Muscle of back (tissue), 11 donors: Measurements from ENCODE around the gene SRPK3. TPM values are rescaled to one million over a fixed set of nuclear protein-coding genes. Genes with fewer than 3 reads are reported as not detected.

Experiments used
- DNase-seq, 3 donors: peaks; one replicate each; pipeline versions ENCODE4 v3.0.0 to v3.0.0-alpha.2; 2013
- polyA plus RNA-seq, 10 donors: library from polyadenylated mRNA; unstranded; fragments of 120-200 nt; gene quantifications; one replicate each; pipeline ENCODE4 v1.2.1, GENCODE V29; 2013; ENCODE audit not compliant: insufficient read length in 10 of 10

Gene SRPK3
- polyA plus RNA-seq, 10 donors: 116 to 277 (median 198) TPM

DNA sequence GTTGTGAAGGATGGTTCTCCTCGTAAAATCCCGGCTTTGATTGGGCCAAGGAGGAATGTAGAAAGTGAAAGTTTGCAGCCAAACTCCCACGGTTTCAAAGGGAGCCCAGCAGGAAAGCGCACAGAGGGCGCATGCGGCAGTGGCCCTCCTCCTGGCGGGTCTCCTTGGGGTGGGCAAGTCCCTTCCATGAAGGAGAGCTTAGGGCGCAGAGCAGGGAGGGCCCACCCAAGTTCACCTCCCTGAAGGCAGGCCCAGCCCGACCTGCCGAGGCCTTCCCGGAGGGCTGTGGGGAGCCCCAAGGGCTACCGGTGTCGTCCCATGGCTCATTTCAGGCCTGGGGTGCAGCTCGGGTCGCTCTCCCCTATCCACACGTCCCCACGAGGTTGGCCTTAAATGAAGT is 47.5 kb downstream of the SRPK3 start:
- DNase-seq: no peak

- DNase-seq: peak in 1 of 3 donors; percentile 5
These were observed 48.1 kb downstream of the SRPK3 start for GRCh38 chrX:153828723-153829548.

DNA sequence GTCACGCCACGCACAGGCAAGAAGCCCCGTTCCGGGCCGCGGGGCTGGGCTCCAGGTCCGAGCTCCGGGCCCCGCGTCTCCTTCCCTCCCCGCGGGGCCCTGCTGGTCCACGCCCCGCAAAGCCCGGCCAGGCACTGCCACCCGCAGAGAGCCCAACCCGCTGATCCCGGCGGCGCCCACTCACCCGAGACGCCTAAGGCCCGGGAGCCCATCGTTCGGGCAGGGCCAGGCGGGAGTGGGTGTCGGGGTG is 48.6 kb downstream of the SRPK3 start:
- no peak for DNase-seq

- peak in 1 of 3 donors; percentile 28 for DNase-seq
These were observed 49.2 kb downstream of the SRPK3 start, which contains the start of gene PDZD4 for GRCh38 chrX:153829799-153830639. Gene PDZD4, minus strand, starts transcription at chrX:153830544. Its CDS starts 246 bp downstream, at chrX:153830298.

- DNase-seq: no peak
These were observed 50.0 kb downstream of the SRPK3 start for GRCh38 chrX:153830640-153831428.

DNA sequence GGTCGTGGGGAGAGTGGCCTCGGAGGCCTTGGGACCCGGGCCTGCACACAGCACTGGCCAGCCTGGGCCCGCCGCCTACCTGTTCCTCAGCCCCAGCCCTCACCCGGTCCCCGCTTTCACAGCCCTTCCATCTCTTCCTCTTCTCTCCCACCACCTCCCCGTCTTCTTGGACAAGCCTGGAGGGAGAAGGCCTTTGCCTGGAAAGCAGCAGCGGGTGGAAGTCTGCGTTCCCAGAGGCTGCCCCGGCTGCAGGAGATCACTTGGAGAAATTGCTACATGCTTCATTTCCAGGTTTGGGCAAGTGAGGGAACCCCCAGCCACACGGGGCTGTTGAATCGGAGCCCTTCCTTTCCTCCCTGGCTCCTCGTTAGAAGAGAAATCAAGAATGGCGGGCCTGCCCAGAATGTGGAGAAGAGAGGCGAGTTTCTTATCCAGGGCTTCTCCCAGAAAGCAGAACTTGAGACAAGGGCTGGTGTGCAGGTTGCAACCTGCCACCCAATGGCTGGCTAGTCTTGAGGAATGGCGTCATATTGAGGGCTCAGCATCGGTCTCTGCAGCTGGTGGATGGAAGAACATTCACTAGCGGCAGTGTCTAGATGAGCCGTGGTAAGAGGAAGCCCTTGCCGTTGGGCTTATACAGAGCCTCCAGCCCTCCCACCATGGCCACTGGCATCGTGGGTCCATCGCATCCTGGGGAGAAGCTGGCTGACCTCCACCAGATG is 50.7 kb downstream of the SRPK3 start:
- no peak for DNase-seq

- no peak for DNase-seq
These were observed 51.9 kb downstream of the SRPK3 start for GRCh38 chrX:153832728-153833127.

Other genes with a start within 250 kb of the SRPK3 start
- 10 to 100 TPM; 10.5 to 14.4 (median 11.9) TPM for gene CCNQ, start 181.9 kb upstream of the SRPK3 start, polyA plus RNA-seq
- under 1 TPM in 9 of 10 donors, not detected in 1; 0.07 to 0.34 (median 0.19) TPM for gene DUSP9, start 133.8 kb upstream of the SRPK3 start, polyA plus RNA-seq
- gene PNCK, start 107.2 kb upstream of the SRPK3 start, polyA plus RNA-seq: 1 to 10 TPM; 2.9 to 7.8 (median 5.1) TPM
- 10 to 100 TPM; 22.4 to 41.9 (median 35.3) TPM for gene SLC6A8, start 93.1 kb upstream of the SRPK3 start, polyA plus RNA-seq
- gene BCAP31, start 56.7 kb upstream of the SRPK3 start, polyA plus RNA-seq: 10 to 100 TPM; 69.1 to 91.2 (median 73.2) TPM
- gene ABCD1, start 56.2 kb upstream of the SRPK3 start, polyA plus RNA-seq: 1 to 10 TPM; 7.0 to 9.9 (median 8.6) TPM
- gene PLXNB3, start 16.8 kb upstream of the SRPK3 start, polyA plus RNA-seq: 1 to 10 TPM in 9 of 10 donors, under 1 TPM in 1; 0.97 to 7.8 (median 3.8) TPM
- gene IDH3G, start 13.3 kb downstream of the SRPK3 start, polyA plus RNA-seq: 10 to 100 TPM; 40.6 to 55.9 (median 44.3) TPM
- 100 to 1,000 TPM; 101 to 153 (median 115) TPM for gene SSR4, start 13.6 kb downstream of the SRPK3 start, polyA plus RNA-seq
- 1 to 10 TPM; 2.6 to 5.5 (median 3.5) TPM for gene PDZD4, start 49.5 kb downstream of the SRPK3 start, polyA plus RNA-seq
- 1 to 10 TPM; 1.8 to 7.4 (median 3.0) TPM for gene L1CAM, start 105.1 kb downstream of the SRPK3 start, polyA plus RNA-seq
- gene AVPR2, start 123.6 kb downstream of the SRPK3 start, polyA plus RNA-seq: 1 to 10 TPM in 3 of 10 donors, under 1 TPM in 7; 0.48 to 1.2 (median 0.76) TPM
- gene ARHGAP4, start 145.2 kb downstream of the SRPK3 start, polyA plus RNA-seq: 10 to 100 TPM; 14.7 to 28.5 (median 19.5) TPM
- gene NAA10, start 154.0 kb downstream of the SRPK3 start, polyA plus RNA-seq: 10 to 100 TPM; 58.4 to 69.5 (median 61.9) TPM
- gene RENBP, start 163.6 kb downstream of the SRPK3 start, polyA plus RNA-seq: 1 to 10 TPM; 1.9 to 6.5 (median 3.0) TPM
- gene HCFC1, start 190.8 kb downstream of the SRPK3 start, polyA plus RNA-seq: 10 to 100 TPM; 24.8 to 41.3 (median 32.2) TPM
- gene TMEM187, start 191.7 kb downstream of the SRPK3 start, polyA plus RNA-seq: 1 to 10 TPM; 2.6 to 7.9 (median 5.4) TPM
- 10 to 100 TPM; 32.5 to 61.0 (median 46.7) TPM for gene IRAK1, start 238.9 kb downstream of the SRPK3 start, polyA plus RNA-seq